Astrocyte (in vitro differentiated cells and primary cell): ENCODE measurements around the gene CLDN2. TPM values are rescaled to one million over a fixed set of nuclear protein-coding genes. Genes with fewer than 3 reads are reported as not detected.
A peak's percentile ranks its signal among the peaks of the same experiment; 100 is the strongest.

ENCODE experiments used
- DNase-seq: peaks from one replicate; pipeline ENCODE4 v3.0.0-alpha.2; 2010; ENCODE audit warnings: low read depth
- FAIRE-seq: peaks from 2 replicates; lab custom pipeline; 2011; peaks lifted over from hg19 to GRCh38; lab: Jason Lieb, UNC
- H2AFZ ChIP-seq: 2 replicates; pipeline ENCODE4 v1.6.0; 2012; ENCODE audit warnings: low read depth, low read length, inconsistent platforms
- H3K27ac ChIP-seq: 2 replicates; pipeline ENCODE4 v1.5.1; 2011; ENCODE audit warnings: low read depth, low read length, inconsistent platforms
- H3K27me3 ChIP-seq: 2 replicates; pipeline ENCODE4 v1.6.0; 2011; ENCODE audit warnings: low read length, inconsistent platforms; ENCODE audit not compliant: insufficient read depth
- H3K36me3 ChIP-seq: 2 replicates; pipeline ENCODE4 v1.5.1; 2011; ENCODE audit warnings: low read length, inconsistent platforms; ENCODE audit not compliant: insufficient read depth
- H3K4me1 ChIP-seq: 2 replicates; pipeline ENCODE4 v1.5.1; 2011; ENCODE audit warnings: low read length, inconsistent platforms; ENCODE audit not compliant: insufficient read depth
- H3K4me2 ChIP-seq: 2 replicates; pipeline ENCODE4 v1.6.0; 2012; ENCODE audit warnings: low read length, inconsistent platforms
- H3K4me3 ChIP-seq: 2 replicates; pipeline ENCODE4 v1.5.1; 2011; ENCODE audit warnings: low read depth, mild to moderate bottlenecking, low read length, inconsistent platforms; ENCODE audit not compliant: insufficient read depth
- H3K79me2 ChIP-seq: 2 replicates; pipeline ENCODE4 v1.6.0; 2012; ENCODE audit warnings: mild to moderate bottlenecking, low read length, inconsistent platforms; ENCODE audit not compliant: insufficient read depth
- H3K9ac ChIP-seq: 2 replicates; pipeline ENCODE4 v1.6.0; 2012; ENCODE audit warnings: mild to moderate bottlenecking, low read length, inconsistent platforms
- H3K9me3 ChIP-seq: 2 replicates; pipeline ENCODE4 v1.5.1; 2012; ENCODE audit warnings: low read depth, mild to moderate bottlenecking, low read length, inconsistent platforms; ENCODE audit not compliant: insufficient read depth
- H4K20me1 ChIP-seq: 2 replicates; pipeline ENCODE4 v1.6.0; 2012; ENCODE audit warnings: low read length, inconsistent platforms; ENCODE audit not compliant: insufficient read depth
- H3K27ac Mint-ChIP-seq: one replicate; pipeline ENCODE4 v1.8.0; 2021; ENCODE audit warnings: mild to moderate bottlenecking, mixed read lengths; ENCODE audit not compliant: unreplicated experiment
- H3K27me3 Mint-ChIP-seq: one replicate; pipeline ENCODE4 v1.8.0; 2021; ENCODE audit warnings: low read depth, mixed read lengths; ENCODE audit not compliant: unreplicated experiment
- H3K36me3 Mint-ChIP-seq: one replicate; pipeline ENCODE4 v1.8.0; 2021; ENCODE audit warnings: low read depth, mixed read lengths; ENCODE audit not compliant: unreplicated experiment
- H3K4me1 Mint-ChIP-seq: one replicate; pipeline ENCODE4 v1.8.0; 2021; ENCODE audit warnings: low read depth, mixed read lengths; ENCODE audit not compliant: unreplicated experiment
- H3K4me3 Mint-ChIP-seq: one replicate; pipeline ENCODE4 v1.8.0; 2021; ENCODE audit warnings: mild to moderate bottlenecking, moderate library complexity, mixed read lengths; ENCODE audit not compliant: unreplicated experiment
- H3K9me3 Mint-ChIP-seq: one replicate; pipeline ENCODE4 v1.8.0; 2021; ENCODE audit warnings: mild to moderate bottlenecking, mixed read lengths; ENCODE audit not compliant: unreplicated experiment
- EZH2 ChIP-seq: IDR thresholded peaks from 2 replicates; pipeline ENCODE4 v1.6.1; 2012; ENCODE audit warnings: mild to moderate bottlenecking, low read length, inconsistent platforms; ENCODE audit not compliant: insufficient read depth
- total RNA-seq: library from RNA; stranded (reverse); gene quantifications from 2 replicates; pipeline ENCODE4 v1.2.1, GENCODE V29; 2021
- TF ChIP-seq, protein P1 (sequence below): IDR thresholded peaks from 2 replicates; pipeline ENCODE4 v1.5.1; 2011; ENCODE audit warnings: low read depth, mild to moderate bottlenecking, inconsistent platforms, low read length, moderate library complexity; ENCODE audit not compliant: insufficient read depth

Gene CLDN2
- total RNA-seq, 1 donor from 2014 or later: 0.77 TPM

DNA sequence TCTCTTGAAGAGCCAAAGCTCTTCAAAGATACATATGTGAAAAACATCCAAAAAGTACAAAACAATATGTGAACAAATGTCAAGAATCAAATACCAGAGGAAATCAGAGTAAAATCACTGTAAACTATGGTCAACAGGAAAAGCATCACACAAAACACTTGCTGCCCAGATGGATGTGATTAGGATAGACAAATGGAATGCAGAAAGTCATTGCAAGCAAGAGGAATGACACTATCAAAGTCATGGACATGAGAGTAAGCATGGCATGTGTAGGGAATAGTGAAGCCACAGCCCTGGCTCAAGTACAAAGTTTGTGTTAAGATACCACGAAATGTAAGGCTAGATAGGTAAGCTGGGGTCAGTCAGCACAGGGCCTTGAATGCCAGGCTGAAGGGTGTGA lies 37.7 kb downstream of the CLDN2 start:
- H3K36me3 ChIP-seq: peaks cover 11% of the 10 kb centered on the region
- no peak for DNase-seq

DNA sequence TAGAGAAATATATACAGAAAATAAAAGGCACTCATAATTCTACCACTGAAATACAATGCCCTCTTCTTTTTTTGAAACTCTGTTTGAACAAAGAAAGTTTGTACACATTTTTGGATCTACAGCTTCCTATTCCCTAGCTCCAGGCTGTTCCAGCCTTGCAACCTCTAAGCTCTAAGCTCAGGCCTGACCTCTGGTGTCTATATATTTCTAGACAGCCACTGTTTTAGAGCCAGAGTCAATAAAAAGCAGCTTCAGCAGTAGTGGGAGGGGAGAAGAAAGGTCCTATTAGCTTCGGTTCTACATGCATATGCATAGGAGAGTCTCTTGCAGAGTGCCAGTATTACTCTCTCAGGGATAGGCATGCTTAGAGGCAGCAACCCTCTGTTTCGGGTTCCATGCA lies 39.7 kb downstream of the CLDN2 start:
- no peaks in the 10 kb centered on the region for H3K27me3 Mint-ChIP-seq
- FAIRE-seq (no peak), DNase-seq (no peak)
- no peak overlapping the region for H3K9ac ChIP-seq
- no peaks in the 10 kb centered on the region for H4K20me1 ChIP-seq
- no peaks in the 10 kb centered on the region for H3K79me2 ChIP-seq
- H3K36me3 ChIP-seq: peaks cover 8% of the 10 kb centered on the region
- no peak overlapping the region for H3K4me2 ChIP-seq
- H3K4me3 ChIP-seq: no peak overlapping the region
- TF ChIP-seq, protein P1, sequence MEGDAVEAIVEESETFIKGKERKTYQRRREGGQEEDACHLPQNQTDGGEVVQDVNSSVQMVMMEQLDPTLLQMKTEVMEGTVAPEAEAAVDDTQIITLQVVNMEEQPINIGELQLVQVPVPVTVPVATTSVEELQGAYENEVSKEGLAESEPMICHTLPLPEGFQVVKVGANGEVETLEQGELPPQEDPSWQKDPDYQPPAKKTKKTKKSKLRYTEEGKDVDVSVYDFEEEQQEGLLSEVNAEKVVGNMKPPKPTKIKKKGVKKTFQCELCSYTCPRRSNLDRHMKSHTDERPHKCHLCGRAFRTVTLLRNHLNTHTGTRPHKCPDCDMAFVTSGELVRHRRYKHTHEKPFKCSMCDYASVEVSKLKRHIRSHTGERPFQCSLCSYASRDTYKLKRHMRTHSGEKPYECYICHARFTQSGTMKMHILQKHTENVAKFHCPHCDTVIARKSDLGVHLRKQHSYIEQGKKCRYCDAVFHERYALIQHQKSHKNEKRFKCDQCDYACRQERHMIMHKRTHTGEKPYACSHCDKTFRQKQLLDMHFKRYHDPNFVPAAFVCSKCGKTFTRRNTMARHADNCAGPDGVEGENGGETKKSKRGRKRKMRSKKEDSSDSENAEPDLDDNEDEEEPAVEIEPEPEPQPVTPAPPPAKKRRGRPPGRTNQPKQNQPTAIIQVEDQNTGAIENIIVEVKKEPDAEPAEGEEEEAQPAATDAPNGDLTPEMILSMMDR: peak; percentile 27
- TF ChIP-seq EZH2: no peak
- peaks cover 4% of the 10 kb centered on the region for H3K36me3 Mint-ChIP-seq
- no peaks in the 10 kb centered on the region for H3K9me3 ChIP-seq
- H3K27ac ChIP-seq: no peak overlapping the region
- no peaks in the 10 kb centered on the region for H3K27me3 ChIP-seq
- H2AFZ ChIP-seq: no peak overlapping the region
- H3K4me3 Mint-ChIP-seq: no peak overlapping the region
- peaks cover 7% of the 10 kb centered on the region for H3K4me1 ChIP-seq
- H3K27ac Mint-ChIP-seq: no peak overlapping the region
- H3K9me3 Mint-ChIP-seq: no peaks in the 10 kb centered on the region
- H3K4me1 Mint-ChIP-seq: peaks cover 8% of the 10 kb centered on the region

More for the DNA sequence above, 37.7 kb downstream of the CLDN2 start:
- TF ChIP-seq, protein P1: no peak
- TF ChIP-seq EZH2: no peak
- Histone ChIP-seq H3K27me3 (no peaks in the 10 kb centered on the region), H3K4me2 (no peak overlapping the region), H3K27ac (no peak overlapping the region), H4K20me1 (no peaks in the 10 kb centered on the region), H3K4me1 (peaks cover 7% of the 10 kb centered on the region), H3K9me3 (no peaks in the 10 kb centered on the region), H3K9ac (no peak overlapping the region), H3K79me2 (no peaks in the 10 kb centered on the region), H2AFZ (no peak overlapping the region), H3K4me3 (no peak overlapping the region)
- no peak overlapping the region for H3K4me3 Mint-ChIP-seq
- no peaks in the 10 kb centered on the region for H3K9me3 Mint-ChIP-seq
- H3K4me1 Mint-ChIP-seq: peaks cover 8% of the 10 kb centered on the region
- H3K27me3 Mint-ChIP-seq: no peaks in the 10 kb centered on the region
- H3K36me3 Mint-ChIP-seq: peaks cover 2% of the 10 kb centered on the region
- no peak overlapping the region for H3K27ac Mint-ChIP-seq
- peak; percentile 78 for FAIRE-seq

DNA sequence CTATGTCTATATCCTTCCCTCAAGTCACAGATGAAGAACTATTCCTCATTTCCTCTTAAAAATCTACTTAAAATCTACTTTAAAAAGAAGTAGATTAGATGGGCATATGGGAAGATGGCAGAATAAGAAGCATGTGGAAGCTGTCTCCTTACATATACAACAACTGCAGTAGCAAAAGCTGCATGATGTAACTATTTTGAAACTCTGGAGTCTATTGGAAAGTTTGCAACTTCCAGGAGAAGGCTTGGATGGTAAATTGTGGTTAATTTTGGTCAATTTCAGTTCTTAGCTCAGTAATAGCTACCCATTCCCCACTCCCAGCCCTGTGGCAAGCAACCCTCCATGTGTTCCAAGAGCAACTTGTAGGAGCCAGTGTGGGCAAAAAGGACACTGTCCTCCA lies 42.9 kb downstream of the CLDN2 start:
- H3K27me3 Mint-ChIP-seq: no peaks in the 10 kb centered on the region
- no peak for DNase-seq
- H4K20me1 ChIP-seq: no peaks in the 10 kb centered on the region
- no peak for TF ChIP-seq EZH2
- TF ChIP-seq, protein P1: no peak
- FAIRE-seq: no peak
- no peak overlapping the region for H3K4me3 ChIP-seq
- H3K4me1 Mint-ChIP-seq: no peaks in the 10 kb centered on the region
- H3K27me3 ChIP-seq: no peaks in the 10 kb centered on the region
- H3K36me3 ChIP-seq: peaks cover 4% of the 10 kb centered on the region
- H3K27ac ChIP-seq: no peak overlapping the region
- no peaks in the 10 kb centered on the region for H3K9me3 Mint-ChIP-seq
- H2AFZ ChIP-seq: no peak overlapping the region
- H3K4me1 ChIP-seq: no peaks in the 10 kb centered on the region
- H3K27ac Mint-ChIP-seq: no peak overlapping the region
- no peak overlapping the region for H3K4me3 Mint-ChIP-seq
- H3K9ac ChIP-seq: no peak overlapping the region
- no peak overlapping the region for H3K4me2 ChIP-seq
- peaks cover 8% of the 10 kb centered on the region for H3K36me3 Mint-ChIP-seq
- H3K9me3 ChIP-seq: no peaks in the 10 kb centered on the region
- H3K79me2 ChIP-seq: no peaks in the 10 kb centered on the region
